Mesothelial cell of epicardium (in vitro differentiated cells): ENCODE results near the gene SLIT3. TPM values are rescaled to one million over a fixed set of nuclear protein-coding genes. Genes with fewer than 3 reads are reported as not detected.

ENCODE experiments used
- DNase-seq, 2 experiments: peaks; one replicate each; pipeline ENCODE4 v3.0.0; 2021; ENCODE audit warnings: low spot score in 2 of 2; ENCODE audit not compliant: unreplicated experiment in 2 of 2
- H3K27ac Mint-ChIP-seq: 2 replicates; pipeline ENCODE4 v1.8.0; 2021; ENCODE audit warnings: mixed read lengths
- H3K27me3 Mint-ChIP-seq: 2 replicates; pipeline ENCODE4 v1.8.0; 2021; ENCODE audit warnings: low read depth, mixed read lengths
- H3K36me3 Mint-ChIP-seq: 2 replicates; pipeline ENCODE4 v1.8.0; 2021; ENCODE audit warnings: mixed read lengths
- H3K4me1 Mint-ChIP-seq: 2 replicates; pipeline ENCODE4 v1.8.0; 2021; ENCODE audit warnings: mixed read lengths
- H3K4me3 Mint-ChIP-seq: 2 replicates; pipeline ENCODE4 v1.8.0; 2021; ENCODE audit warnings: mild to moderate bottlenecking, moderate library complexity, mixed read lengths
- H3K9me3 Mint-ChIP-seq: 2 replicates; pipeline ENCODE4 v1.8.0; 2021; ENCODE audit warnings: mixed read lengths
- CTCF ChIP-seq: fragments of 200-600 bp; sonication (generic); IDR thresholded peaks from one replicate; pipeline ENCODE4 v1.5.0; 2021; ENCODE audit warnings: antibody characterized with exemption; ENCODE audit not compliant: unreplicated experiment
- total RNA-seq: library from RNA; stranded (reverse); gene quantifications from 3 replicates; pipeline ENCODE4 v1.2.1, GENCODE V29; 2021

The SLIT3 gene
- total RNA-seq, 1 donor from 2014 or later: 65.1 TPM

GRCh38 chr5:169095976-169096375 lies 205.0 kb downstream of the SLIT3 start:
- TF ChIP-seq CTCF: no peak
- DNase-seq: no peak
- Mint-ChIP-seq H3K27me3 (peaks cover 3% of the 10 kb centered on the region), H3K4me1 (peaks cover 18% of the 10 kb centered on the region), H3K4me3 (no peak overlapping the region), H3K9me3 (peaks cover under 1% of the 10 kb centered on the region), H3K36me3 (no peaks in the 10 kb centered on the region), H3K27ac (no peak overlapping the region)

- Mint-ChIP-seq H3K9me3 (peaks cover 6% of the 10 kb centered on the region), H3K4me1 (peaks cover 18% of the 10 kb centered on the region), H3K4me3 (no peak overlapping the region), H3K27me3 (peaks cover 3% of the 10 kb centered on the region), H3K36me3 (no peaks in the 10 kb centered on the region), H3K27ac (no peak overlapping the region)
- no peak for TF ChIP-seq CTCF
- no peak for DNase-seq
Measured at GRCh38 chr5:169095410-169095960, 205.5 kb downstream of the SLIT3 start.

GRCh38 chr5:169094586-169095409 lies 206.1 kb downstream of the SLIT3 start:
- H3K27me3 Mint-ChIP-seq: peaks cover 3% of the 10 kb centered on the region

GRCh38 chr5:169091396-169091980 lies 209.5 kb downstream of the SLIT3 start:
- H3K27ac Mint-ChIP-seq: no peak overlapping the region
- H3K27me3 Mint-ChIP-seq: no peaks in the 10 kb centered on the region
- no peak for DNase-seq
- H3K4me3 Mint-ChIP-seq: no peak overlapping the region
- H3K9me3 Mint-ChIP-seq: peaks cover 17% of the 10 kb centered on the region
- TF ChIP-seq CTCF: no peak
- H3K4me1 Mint-ChIP-seq: peaks cover 7% of the 10 kb centered on the region
- H3K36me3 Mint-ChIP-seq: peaks cover 6% of the 10 kb centered on the region

More at GRCh38 chr5:169094586-169095409, 206.1 kb downstream of the SLIT3 start:
- Mint-ChIP-seq H3K27ac (no peak overlapping the region), H3K9me3 (peaks cover 11% of the 10 kb centered on the region), H3K4me3 (no peak overlapping the region), H3K4me1 (peaks cover 18% of the 10 kb centered on the region), H3K36me3 (peaks cover 3% of the 10 kb centered on the region)
- no peak for DNase-seq
- TF ChIP-seq CTCF: no peak

GRCh38 chr5:169089343-169089742 lies 211.6 kb downstream of the SLIT3 start:
- no peak overlapping the region for H3K4me3 Mint-ChIP-seq
- peak overlapping the region; percentile 22 for H3K27ac Mint-ChIP-seq
- no peaks in the 10 kb centered on the region for H3K27me3 Mint-ChIP-seq
- TF ChIP-seq CTCF: no peak
- peaks cover 6% of the 10 kb centered on the region for H3K36me3 Mint-ChIP-seq
- no peak for DNase-seq
- peaks cover 17% of the 10 kb centered on the region for H3K9me3 Mint-ChIP-seq
- peaks cover 25% of the 10 kb centered on the region for H3K4me1 Mint-ChIP-seq
